ENCODE measurements around the gene DSTN. TPM values are rescaled to one million over a fixed set of nuclear protein-coding genes. Genes with fewer than 3 reads are reported as not detected.
A peak's percentile ranks its signal among the peaks of the same experiment; 100 is the strongest.

The DSTN gene
- polyA plus RNA-seq, 4 donors, result 145 to 360 (median 185) TPM

GRCh38 chr20:17622851-17623508, 53.1 kb downstream of the DSTN start:
- Histone ChIP-seq H3K27me3 (ENCODE audit: control insufficient read depth in 3 of 3, insufficient read depth in 3 of 3, low read length in 3 of 3) (no peaks in the 10 kb centered on the region), H3K4me1 (ENCODE audit: control insufficient read depth in 3 of 3, insufficient read depth in 2 of 3, low read depth in 1 of 3, low read length in 2 of 3) (peaks cover 0 to 8% (median 0%) of the 10 kb centered on the region in 3 donors), H3K27ac (ENCODE audit: low read depth in 1 of 3, low read length in 2 of 3) (no peak overlapping the region), H3K9me3 (ENCODE audit: control insufficient read depth in 2 of 2, insufficient read depth in 1 of 2, low read depth in 1 of 2, low read length in 1 of 2) (no peaks in the 10 kb centered on the region), H3K36me3 (ENCODE audit: control insufficient read depth in 3 of 3, insufficient read depth in 2 of 3, low read depth in 1 of 3, low read length in 3 of 3) (peaks cover 35 to 100% (median 54%) of the 10 kb centered on the region in 3 donors), H3K4me3 (ENCODE audit: low read depth in 1 of 3, low read length in 3 of 3) (no peak overlapping the region)
- FAIRE-seq, result no peak
- no peak for DNase-seq
- WGBS, 3 donors, result 82 to 90% (median 89%) methylated on average over 9 of the region's 9 CpGs

DNA sequence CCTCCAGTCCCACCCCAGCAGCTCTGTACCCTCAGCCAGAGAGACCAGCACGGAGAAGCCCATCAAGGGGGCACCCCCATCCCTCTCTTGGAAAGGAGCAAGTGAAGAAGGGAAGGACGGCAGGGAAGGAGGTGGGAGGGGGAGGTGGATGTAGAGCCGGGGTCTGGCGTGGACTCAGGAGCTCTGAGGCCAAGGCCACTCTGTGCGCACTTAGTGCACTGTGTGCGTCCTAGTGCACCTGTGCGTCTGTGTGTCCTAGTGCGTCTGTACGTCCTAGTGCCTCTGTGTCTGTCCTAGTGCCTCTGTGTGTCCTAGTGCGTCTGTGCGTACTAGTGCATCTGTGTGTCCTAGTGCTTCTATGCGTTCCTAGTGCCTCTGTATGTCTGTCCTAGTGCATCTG, 54.2 kb downstream of the DSTN start:
- H3K27me3 ChIP-seq (ENCODE audit: control insufficient read depth in 3 of 3, insufficient read depth in 3 of 3, low read length in 3 of 3), result no peaks in the 10 kb centered on the region
- H3K4me3 ChIP-seq (ENCODE audit: low read depth in 1 of 3, low read length in 3 of 3), result no peak overlapping the region
- FAIRE-seq (no peak), DNase-seq (no peak)
- 91 to 94% (median 94%) methylated on average over 12 of the region's 12 CpGs for WGBS, 3 donors
- no peaks in the 10 kb centered on the region for H3K9me3 ChIP-seq (ENCODE audit: control insufficient read depth in 2 of 2, insufficient read depth in 1 of 2, low read depth in 1 of 2, low read length in 1 of 2)
- peaks cover 0 to 8% (median 0%) of the 10 kb centered on the region in 3 donors for H3K4me1 ChIP-seq (ENCODE audit: control insufficient read depth in 3 of 3, insufficient read depth in 2 of 3, low read depth in 1 of 3, low read length in 2 of 3)
- H3K27ac ChIP-seq (ENCODE audit: low read depth in 1 of 3, low read length in 2 of 3), result no peak overlapping the region
- peaks cover 34 to 100% (median 55%) of the 10 kb centered on the region in 3 donors for H3K36me3 ChIP-seq (ENCODE audit: control insufficient read depth in 3 of 3, insufficient read depth in 2 of 3, low read depth in 1 of 3, low read length in 3 of 3)

DNA sequence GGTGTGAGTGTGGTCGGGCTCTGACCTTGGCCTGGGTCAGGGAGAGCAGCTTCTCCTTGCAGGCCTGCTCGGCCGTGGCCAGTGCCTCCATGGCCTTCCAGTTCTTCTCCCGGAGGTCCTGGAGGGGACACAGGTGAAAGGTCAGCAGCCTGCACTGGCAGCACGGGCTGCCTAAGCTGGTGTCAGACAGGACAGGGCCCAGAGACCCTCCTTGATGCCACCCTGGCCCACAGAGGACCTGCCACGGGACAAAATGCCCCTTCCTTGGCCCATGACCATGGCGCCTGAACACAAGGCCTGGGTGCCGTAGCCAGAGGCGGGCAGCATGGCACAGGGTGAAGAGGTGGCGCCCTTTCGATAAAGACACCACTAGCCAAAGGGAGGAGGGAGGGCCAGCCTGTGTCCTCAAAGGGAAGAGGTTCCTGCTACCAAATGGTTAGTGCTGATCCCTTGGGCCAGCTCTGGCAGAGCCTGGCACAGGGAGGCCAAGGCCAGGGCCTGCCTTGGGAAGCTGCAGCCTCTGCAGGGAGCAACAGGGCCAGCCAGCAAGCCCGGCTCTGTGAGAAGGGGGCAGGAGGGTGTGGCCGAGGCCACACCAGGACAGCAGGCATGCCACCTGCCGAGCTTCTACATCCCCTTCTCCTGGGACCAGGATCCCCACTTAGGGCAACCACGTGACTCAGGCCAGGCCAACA, 54.8 kb downstream of the DSTN start:
- H3K9me3 ChIP-seq (ENCODE audit: control insufficient read depth in 2 of 2, insufficient read depth in 1 of 2, low read depth in 1 of 2, low read length in 1 of 2), result no peaks in the 10 kb centered on the region
- WGBS, 3 donors, result 82 to 87% (median 86%) methylated on average over 14 to 15 of the region's 15 CpGs
- H3K36me3 ChIP-seq (ENCODE audit: control insufficient read depth in 3 of 3, insufficient read depth in 2 of 3, low read depth in 1 of 3, low read length in 3 of 3), result peaks cover 34 to 100% (median 59%) of the 10 kb centered on the region in 3 donors
- FAIRE-seq, result no peak
- no peak for DNase-seq
- no peak overlapping the region for H3K27ac ChIP-seq (ENCODE audit: low read depth in 1 of 3, low read length in 2 of 3)
- peaks cover 0 to 8% (median 0%) of the 10 kb centered on the region in 3 donors for H3K4me1 ChIP-seq (ENCODE audit: control insufficient read depth in 3 of 3, insufficient read depth in 2 of 3, low read depth in 1 of 3, low read length in 2 of 3)
- no peaks in the 10 kb centered on the region for H3K27me3 ChIP-seq (ENCODE audit: control insufficient read depth in 3 of 3, insufficient read depth in 3 of 3, low read length in 3 of 3)
- no peak overlapping the region for H3K4me3 ChIP-seq (ENCODE audit: low read depth in 1 of 3, low read length in 3 of 3)

- Histone ChIP-seq H3K4me3 (ENCODE audit: low read depth in 1 of 3, low read length in 3 of 3) (no peak overlapping the region), H3K9me3 (ENCODE audit: control insufficient read depth in 2 of 2, insufficient read depth in 1 of 2, low read depth in 1 of 2, low read length in 1 of 2) (no peaks in the 10 kb centered on the region), H3K27ac (ENCODE audit: low read depth in 1 of 3, low read length in 2 of 3) (no peak overlapping the region), H3K27me3 (ENCODE audit: control insufficient read depth in 3 of 3, insufficient read depth in 3 of 3, low read length in 3 of 3) (no peaks in the 10 kb centered on the region), H3K36me3 (ENCODE audit: control insufficient read depth in 3 of 3, insufficient read depth in 2 of 3, low read depth in 1 of 3, low read length in 3 of 3) (peaks cover 34 to 100% (median 54%) of the 10 kb centered on the region in 3 donors), H3K4me1 (ENCODE audit: control insufficient read depth in 3 of 3, insufficient read depth in 2 of 3, low read depth in 1 of 3, low read length in 2 of 3) (peaks cover 0 to 9% (median 0%) of the 10 kb centered on the region in 3 donors)
- FAIRE-seq (no peak), DNase-seq (no peak)
- WGBS, 3 donors, result 92 to 96% (median 93%) methylated on average over 26 to 27 of the region's 27 CpGs
These were observed 55.6 kb downstream of the DSTN start for GRCh38 chr20:17625246-17626051.

- 72 to 83% (median 81%) methylated on average over 18 of the region's 18 CpGs for WGBS, 3 donors
- Histone ChIP-seq H3K27me3 (ENCODE audit: control insufficient read depth in 3 of 3, insufficient read depth in 3 of 3, low read length in 3 of 3) (no peaks in the 10 kb centered on the region), H3K27ac (ENCODE audit: low read depth in 1 of 3, low read length in 2 of 3) (peak overlapping the region in 2 of 3 donors; percentile 28 to 34), H3K4me3 (ENCODE audit: low read depth in 1 of 3, low read length in 3 of 3) (no peak overlapping the region), H3K36me3 (ENCODE audit: control insufficient read depth in 3 of 3, insufficient read depth in 2 of 3, low read depth in 1 of 3, low read length in 3 of 3) (peaks cover 29 to 100% (median 54%) of the 10 kb centered on the region in 3 donors), H3K4me1 (ENCODE audit: control insufficient read depth in 3 of 3, insufficient read depth in 2 of 3, low read depth in 1 of 3, low read length in 2 of 3) (peaks cover 0 to 19% (median 0%) of the 10 kb centered on the region in 3 donors), H3K9me3 (ENCODE audit: control insufficient read depth in 2 of 2, insufficient read depth in 1 of 2, low read depth in 1 of 2, low read length in 1 of 2) (no peaks in the 10 kb centered on the region)
- FAIRE-seq (no peak), DNase-seq (peak; percentile 31 to 46)
These were observed 56.5 kb downstream of the DSTN start for GRCh38 chr20:17626217-17627007.

- no peak for DNase-seq
These were observed 57.5 kb downstream of the DSTN start for GRCh38 chr20:17627101-17627955.

DNA sequence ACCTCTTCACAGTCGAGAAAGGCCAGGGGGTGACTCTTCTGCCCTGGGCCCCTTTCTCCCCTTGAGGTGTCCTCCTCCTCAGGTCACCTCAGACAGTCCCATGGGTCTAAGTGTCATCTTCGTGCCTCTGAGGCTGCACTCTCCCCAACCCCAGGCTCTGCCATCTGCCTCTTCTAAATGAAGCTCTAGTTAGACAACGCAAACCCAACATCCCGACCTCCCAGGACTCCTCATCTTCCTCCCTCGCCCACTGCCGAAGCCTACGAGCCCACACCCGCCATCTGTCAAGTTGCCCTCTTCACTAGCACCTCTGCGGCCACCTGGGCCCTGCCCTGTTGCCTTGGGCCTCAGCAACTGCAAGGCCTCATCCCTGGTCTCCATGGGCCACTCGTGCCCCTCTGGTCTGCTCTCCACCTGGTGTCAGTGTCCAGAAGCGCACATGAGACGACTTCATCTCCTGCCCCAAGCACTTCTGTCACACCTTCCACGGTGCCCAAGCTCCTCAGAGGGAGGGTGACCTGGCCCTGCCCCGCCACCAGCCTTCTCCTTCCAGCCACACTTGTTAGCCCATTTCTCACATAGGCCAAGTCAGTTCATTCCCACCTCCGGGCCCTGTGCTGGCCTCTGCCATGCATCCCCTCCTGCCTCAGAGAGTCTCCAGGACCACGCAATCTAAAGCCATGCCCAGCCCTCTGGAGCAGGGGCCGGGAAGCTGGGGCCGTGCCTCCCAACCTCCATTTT, 58.4 kb downstream of the DSTN start:
- DNase-seq (no peak), FAIRE-seq (no peak)
- 90 to 91% (median 90%) methylated on average over 18 of the region's 18 CpGs for WGBS, 3 donors
- H3K27me3 ChIP-seq (ENCODE audit: control insufficient read depth in 3 of 3, insufficient read depth in 3 of 3, low read length in 3 of 3), result no peaks in the 10 kb centered on the region
- H3K4me1 ChIP-seq (ENCODE audit: control insufficient read depth in 3 of 3, insufficient read depth in 2 of 3, low read depth in 1 of 3, low read length in 2 of 3), result peaks cover 0 to 27% (median 0%) of the 10 kb centered on the region in 3 donors
- H3K9me3 ChIP-seq (ENCODE audit: control insufficient read depth in 2 of 2, insufficient read depth in 1 of 2, low read depth in 1 of 2, low read length in 1 of 2), result no peaks in the 10 kb centered on the region
- H3K36me3 ChIP-seq (ENCODE audit: control insufficient read depth in 3 of 3, insufficient read depth in 2 of 3, low read depth in 1 of 3, low read length in 3 of 3), result peaks cover 21 to 100% (median 53%) of the 10 kb centered on the region in 3 donors
- H3K27ac ChIP-seq (ENCODE audit: low read depth in 1 of 3, low read length in 2 of 3), result no peak overlapping the region
- H3K4me3 ChIP-seq (ENCODE audit: low read depth in 1 of 3, low read length in 3 of 3), result no peak overlapping the region

More at GRCh38 chr20:17627101-17627955, 57.5 kb downstream of the DSTN start:
- Histone ChIP-seq H3K27ac (ENCODE audit: low read depth in 1 of 3, low read length in 2 of 3) (peak overlapping the region in 1 of 3 donors; percentile 34), H3K36me3 (ENCODE audit: control insufficient read depth in 3 of 3, insufficient read depth in 2 of 3, low read depth in 1 of 3, low read length in 3 of 3) (peaks cover 24 to 100% (median 52%) of the 10 kb centered on the region in 3 donors), H3K4me3 (ENCODE audit: low read depth in 1 of 3, low read length in 3 of 3) (no peak overlapping the region), H3K9me3 (ENCODE audit: control insufficient read depth in 2 of 2, insufficient read depth in 1 of 2, low read depth in 1 of 2, low read length in 1 of 2) (no peaks in the 10 kb centered on the region), H3K4me1 (ENCODE audit: control insufficient read depth in 3 of 3, insufficient read depth in 2 of 3, low read depth in 1 of 3, low read length in 2 of 3) (peaks cover 0 to 27% (median 0%) of the 10 kb centered on the region in 3 donors), H3K27me3 (ENCODE audit: control insufficient read depth in 3 of 3, insufficient read depth in 3 of 3, low read length in 3 of 3) (no peaks in the 10 kb centered on the region)
- no peak for FAIRE-seq
- 80 to 84% (median 83%) methylated on average over 27 of the region's 27 CpGs for WGBS, 3 donors
